ENCODE measurements around the gene ZNF784.

GRCh38 chr19:55625004-55625326 lies 599 bp upstream of the ZNF784 start:
- TF ChIP-seq CTCF (conservative IDR thresholded peaks at IDR 0.05; ENCODE audit: low read length) (no peak), EZH2phosphoT487 (IDR thresholded peaks at IDR 0.05; ENCODE audit: borderline replicate concordance, low read depth, low read length) (no peak)
